CD8-positive, alpha-beta memory T cell (primary cell): ENCODE results near the gene HOXD9. TPM values are rescaled to one million over a fixed set of nuclear protein-coding genes. Genes with fewer than 3 reads are reported as not detected.

Source experiments
- CTCF ChIA-PET: fragments of 350-600 bp; sonication (Branson Sonifier 250); formaldehyde crosslinking; loops from one replicate; lab custom pipeline; 2021; ENCODE audit warnings: antibody characterized with exemption; lab: Charles Lee
- POLR2A ChIA-PET: fragments of 350-600 bp; sonication (Branson Sonifier 250); formaldehyde crosslinking; loops from one replicate; lab custom pipeline; 2021; ENCODE audit warnings: antibody characterized with exemption; lab: Charles Lee
- DNase-seq, 5 donors: peaks; one replicate each; pipeline versions ENCODE4 v3.0.0 to v3.0.0-alpha.2; 2020 to 2022; ENCODE audit warnings: mixed read lengths in 1 of 5
- H3K27ac ChIP-seq: one replicate; pipeline ENCODE4 v1.7.0; 2013; ENCODE audit warnings: low read depth, mild to moderate bottlenecking, low read length, moderate library complexity
- H3K27me3 ChIP-seq: 2 replicates; pipeline ENCODE4 v1.7.0; 2013; ENCODE audit warnings: low read length, mild to moderate bottlenecking; ENCODE audit not compliant: insufficient read depth, poor library complexity, severe bottlenecking
- H3K36me3 ChIP-seq: 2 replicates; pipeline ENCODE4 v1.7.0; 2013; ENCODE audit warnings: mild to moderate bottlenecking, low read length, moderate library complexity; ENCODE audit not compliant: insufficient read depth
- H3K4me1 ChIP-seq: 2 replicates; pipeline ENCODE4 v1.7.0; 2013; ENCODE audit warnings: mild to moderate bottlenecking, low read length, moderate library complexity; ENCODE audit not compliant: insufficient read depth
- H3K4me3 ChIP-seq: 2 replicates; pipeline ENCODE4 v1.7.0; 2013; ENCODE audit warnings: mild to moderate bottlenecking, low read length
- H3K9me3 ChIP-seq: 2 replicates; pipeline ENCODE4 v1.7.0; 2013; ENCODE audit warnings: mild to moderate bottlenecking, low read length
- H3K27ac Mint-ChIP-seq, 8 donors: one replicate each; pipeline ENCODE4 v1.8.0; 2020 to 2021; ENCODE audit warnings: mixed read lengths in 8 of 8, mild to moderate bottlenecking in 6 of 8, inconsistent platforms in 3 of 8, moderate library complexity in 3 of 8
- H3K27me3 Mint-ChIP-seq, 2 donors: one replicate each; pipeline ENCODE4 v1.8.0; 2020 to 2021; ENCODE audit warnings: mixed read lengths in 2 of 2, mild to moderate bottlenecking in 1 of 2, moderate library complexity in 1 of 2
- H3K36me3 Mint-ChIP-seq, 3 donors: one replicate each; pipeline ENCODE4 v1.8.0; 2020 to 2021; ENCODE audit warnings: mixed read lengths in 3 of 3, inconsistent platforms in 1 of 3, mild to moderate bottlenecking in 1 of 3
- H3K4me1 Mint-ChIP-seq, 3 donors: one replicate each; pipeline ENCODE4 v1.8.0; 2020 to 2021; ENCODE audit warnings: mixed read lengths in 3 of 3, inconsistent platforms in 1 of 3, mild to moderate bottlenecking in 1 of 3
- H3K4me3 Mint-ChIP-seq, 7 donors: one replicate each; pipeline ENCODE4 v1.8.0; 2020 to 2021; ENCODE audit warnings: mixed read lengths in 7 of 7, mild to moderate bottlenecking in 6 of 7, moderate library complexity in 4 of 7, inconsistent platforms in 2 of 7
- H3K9me3 Mint-ChIP-seq, 5 donors: one replicate each; pipeline ENCODE4 v1.8.0; 2020 to 2022; ENCODE audit warnings: mixed read lengths in 5 of 5, mild to moderate bottlenecking in 3 of 5, moderate library complexity in 2 of 5, inconsistent platforms in 1 of 5
- polyA plus RNA-seq: library from polyadenylated mRNA; unstranded; fragments of 300-500 nt; fragmentation: Illumina TruSeq; gene quantifications from one replicate; pipeline ENCODE4 v1.2.3, GENCODE V29; 2021
- total RNA-seq, 2 experiments: library from RNA; stranded (reverse); gene quantifications; one replicate each; pipeline ENCODE4 v1.2.3, GENCODE V29; 2021

HOXD9 gene
- total RNA-seq (not detected), polyA plus RNA-seq (not detected)

- Histone ChIP-seq H3K27me3 (peaks cover 91% of the 10 kb centered on the region), H3K27ac (no peak within 1 kb of the TSS), H3K4me3 (no peak within 1 kb of the TSS), H3K4me1 (no peaks in the 10 kb centered on the region), H3K9me3 (no peaks in the 10 kb centered on the region), H3K36me3 (no peaks in the 10 kb centered on the region)
- peaks cover 84 to 88% of the 10 kb centered on the region in 2 donors for H3K27me3 Mint-ChIP-seq
- peaks cover 0 to 3% (median 0%) of the 10 kb centered on the region in 3 donors for H3K36me3 Mint-ChIP-seq
- POLR2A ChIA-PET: no interaction called here
- peak within 1 kb of the TSS in 6 of 7 donors; percentile 53 to 87 (median 69) for H3K4me3 Mint-ChIP-seq
- H3K27ac Mint-ChIP-seq: peak within 1 kb of the TSS in 2 of 8 donors; percentile 63 to 87
- H3K4me1 Mint-ChIP-seq: peaks cover 12 to 26% (median 16%) of the 10 kb centered on the region in 3 donors
- peaks cover 0 to 22% (median 2%) of the 10 kb centered on the region in 5 donors for H3K9me3 Mint-ChIP-seq
- peak in 1 of 5 donors; percentile 34 for DNase-seq
- CTCF ChIA-PET: interaction anchor here (0.7 kb wide), 1 partner anchor 9 kb away, joined by 3 read pairs; no protein-coding TSS in a partner anchor
Observed at GRCh38 chr2:176122683-176123410, at the start of gene HOXD9. Gene HOXD9 (plus strand): TSS chr2:176122719. CDS start chr2:176122769, 50 bp downstream.

DNA sequence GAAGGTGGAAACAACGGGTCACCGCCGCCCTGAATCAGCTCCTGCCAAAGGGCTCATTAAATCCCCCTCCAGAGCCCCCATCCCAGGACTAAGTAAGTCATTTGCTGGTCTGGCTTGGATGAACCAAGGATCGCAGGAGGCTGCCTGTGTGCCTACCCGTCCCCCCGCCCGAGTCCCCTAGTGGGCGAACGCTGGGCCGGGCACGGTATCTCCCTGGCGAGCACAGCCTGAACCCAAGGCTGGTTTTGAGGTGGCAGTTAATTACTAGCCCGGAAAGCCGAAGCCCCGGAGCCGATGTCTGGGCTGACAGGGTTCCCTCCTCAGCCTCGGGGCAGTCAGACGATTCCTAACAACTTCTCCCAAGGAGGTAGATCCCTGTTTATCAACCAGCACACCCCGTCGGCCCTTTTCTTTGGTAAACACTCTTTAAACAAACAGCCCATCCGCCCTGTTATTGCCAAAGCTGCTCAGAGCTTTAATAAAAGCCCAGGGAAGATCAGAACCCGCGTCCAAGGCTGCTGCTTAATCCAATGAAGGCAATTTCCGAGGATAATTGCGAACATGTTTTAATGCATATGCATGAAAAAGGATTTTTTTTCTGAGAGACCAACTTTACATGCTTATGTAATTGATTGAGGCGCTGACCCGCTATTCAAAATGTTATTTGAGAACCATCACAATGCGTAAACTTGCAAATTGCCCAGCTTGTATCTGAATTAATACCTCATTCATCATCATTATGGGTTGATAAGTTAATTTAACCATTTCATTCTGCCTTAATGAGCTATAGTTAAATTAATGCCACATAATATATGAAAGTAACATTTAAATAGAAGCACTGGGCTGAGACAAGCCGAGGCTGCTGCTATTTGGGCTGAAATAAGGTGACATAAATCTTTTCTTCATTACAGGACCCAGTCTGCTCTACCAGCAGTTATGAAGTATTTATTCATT, 49.3 kb upstream of the HOXD9 start:
- DNase-seq: no peak
- CTCF ChIA-PET: interaction anchor here (1.5 kb wide), 1 partner anchor 54 kb away, joined by 5 read pairs; no protein-coding TSS in a partner anchor
- Mint-ChIP-seq H3K4me3 (no peak overlapping the region), H3K27me3 (peaks cover 84 to 92% of the 10 kb centered on the region in 2 donors), H3K4me1 (peaks cover 2 to 7% (median 3%) of the 10 kb centered on the region in 3 donors), H3K36me3 (no peaks in the 10 kb centered on the region), H3K9me3 (peaks cover 8 to 24% (median 17%) of the 10 kb centered on the region in 5 donors), H3K27ac (peak overlapping the region in 1 of 8 donors; percentile 40)
- POLR2A ChIA-PET: no interaction called here
- Histone ChIP-seq H3K27ac (no peak overlapping the region), H3K9me3 (no peaks in the 10 kb centered on the region), H3K36me3 (no peaks in the 10 kb centered on the region), H3K27me3 (peaks cover 73% of the 10 kb centered on the region), H3K4me1 (no peaks in the 10 kb centered on the region), H3K4me3 (no peak overlapping the region)

GRCh38 chr2:176074919-176075425, 47.5 kb upstream of the HOXD9 start:
- no peak overlapping the region for H3K4me3 ChIP-seq
- Mint-ChIP-seq H3K9me3 (peaks cover 14 to 39% (median 31%) of the 10 kb centered on the region in 5 donors), H3K36me3 (no peaks in the 10 kb centered on the region), H3K4me1 (peaks cover 7 to 15% (median 8%) of the 10 kb centered on the region in 3 donors), H3K27me3 (peaks cover 86 to 90% of the 10 kb centered on the region in 2 donors), H3K4me3 (no peak overlapping the region), H3K27ac (peak overlapping the region in 1 of 8 donors; percentile 23)
- no peaks in the 10 kb centered on the region for H3K36me3 ChIP-seq
- peaks cover 6% of the 10 kb centered on the region for H3K4me1 ChIP-seq
- no peak overlapping the region for H3K27ac ChIP-seq
- ChIA-PET POLR2A (no interaction called here), CTCF (interaction anchor here (1.5 kb wide), 1 partner anchor 52 kb away, joined by 5 read pairs; no protein-coding TSS in a partner anchor)
- peaks cover 81% of the 10 kb centered on the region for H3K27me3 ChIP-seq
- H3K9me3 ChIP-seq: no peaks in the 10 kb centered on the region
- no peak for DNase-seq

DNA sequence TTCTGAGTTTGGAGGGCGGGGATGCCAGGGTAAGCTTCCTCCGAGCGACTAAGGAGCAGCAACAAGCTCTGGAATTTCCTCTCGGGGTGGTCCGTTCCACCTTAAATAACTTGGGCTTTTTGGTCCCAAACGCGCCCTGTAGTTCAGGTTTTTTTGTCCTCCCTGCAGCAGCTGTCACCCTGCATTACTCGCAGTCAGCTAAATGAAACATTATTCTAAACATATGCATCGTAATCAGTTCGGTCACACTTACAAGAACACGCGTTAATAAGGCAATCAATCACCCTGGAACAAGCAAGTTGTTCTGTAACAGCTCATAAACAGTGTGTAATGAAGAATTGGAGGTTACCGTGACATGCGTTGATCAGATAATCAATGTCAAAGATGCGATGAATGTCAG, 47.0 kb upstream of the HOXD9 start:
- Histone ChIP-seq H3K4me1 (peaks cover 6% of the 10 kb centered on the region), H3K27me3 (peaks cover 78% of the 10 kb centered on the region), H3K27ac (no peak overlapping the region), H3K4me3 (no peak overlapping the region), H3K36me3 (no peaks in the 10 kb centered on the region), H3K9me3 (no peaks in the 10 kb centered on the region)
- H3K27ac Mint-ChIP-seq: peak overlapping the region in 2 of 8 donors; percentile 1 to 71
- H3K9me3 Mint-ChIP-seq: peaks cover 14 to 39% (median 27%) of the 10 kb centered on the region in 5 donors
- ChIA-PET POLR2A (no interaction called here), CTCF (no interaction called here)
- peaks cover 82 to 85% of the 10 kb centered on the region in 2 donors for H3K27me3 Mint-ChIP-seq
- H3K4me3 Mint-ChIP-seq: no peak overlapping the region
- H3K36me3 Mint-ChIP-seq: no peaks in the 10 kb centered on the region
- peaks cover 7 to 15% (median 8%) of the 10 kb centered on the region in 3 donors for H3K4me1 Mint-ChIP-seq
- no peak for DNase-seq

- POLR2A ChIA-PET: no interaction called here
- H3K36me3 ChIP-seq: no peaks in the 10 kb centered on the region
- H3K27ac ChIP-seq: no peak overlapping the region
- peaks cover 6% of the 10 kb centered on the region for H3K4me1 ChIP-seq
- Mint-ChIP-seq H3K4me3 (peak overlapping the region in 1 of 7 donors; percentile 64), H3K27ac (peak overlapping the region in 2 of 8 donors; percentile 36 to 71), H3K4me1 (peaks cover 9 to 15% (median 10%) of the 10 kb centered on the region in 3 donors), H3K36me3 (peaks cover 0 to 2% (median 2%) of the 10 kb centered on the region in 3 donors), H3K27me3 (peaks cover 82% of the 10 kb centered on the region in 2 donors), H3K9me3 (peaks cover 14 to 41% (median 32%) of the 10 kb centered on the region in 5 donors)
- CTCF ChIA-PET: no interaction called here
- no peak for DNase-seq
- no peak overlapping the region for H3K4me3 ChIP-seq
- H3K9me3 ChIP-seq: no peaks in the 10 kb centered on the region
- peaks cover 82% of the 10 kb centered on the region for H3K27me3 ChIP-seq
Observed at GRCh38 chr2:176076063-176076462, 46.5 kb upstream of the HOXD9 start.

- POLR2A ChIA-PET: no interaction called here
- peaks cover 82% of the 10 kb centered on the region for H3K27me3 ChIP-seq
- H3K4me3 Mint-ChIP-seq: peak overlapping the region in 1 of 7 donors; percentile 64
- peaks cover 83 to 84% of the 10 kb centered on the region in 2 donors for H3K27me3 Mint-ChIP-seq
- H3K9me3 Mint-ChIP-seq: peaks cover 14 to 48% (median 39%) of the 10 kb centered on the region in 5 donors
- peaks cover 6% of the 10 kb centered on the region for H3K4me1 ChIP-seq
- H3K36me3 Mint-ChIP-seq: peaks cover 0 to 5% (median 3%) of the 10 kb centered on the region in 3 donors
- no peak overlapping the region for H3K27ac ChIP-seq
- no peaks in the 10 kb centered on the region for H3K9me3 ChIP-seq
- DNase-seq: no peak
- CTCF ChIA-PET: no interaction called here
- H3K4me1 Mint-ChIP-seq: peaks cover 11 to 15% (median 12%) of the 10 kb centered on the region in 3 donors
- no peaks in the 10 kb centered on the region for H3K36me3 ChIP-seq
- peak overlapping the region in 2 of 8 donors; percentile 24 to 71 for H3K27ac Mint-ChIP-seq
- H3K4me3 ChIP-seq: no peak overlapping the region
Observed at GRCh38 chr2:176076796-176077195, 45.7 kb upstream of the HOXD9 start.

- Histone ChIP-seq H3K36me3 (no peaks in the 10 kb centered on the region), H3K27ac (no peak overlapping the region), H3K4me1 (peaks cover 6% of the 10 kb centered on the region), H3K27me3 (peaks cover 84% of the 10 kb centered on the region), H3K4me3 (no peak overlapping the region), H3K9me3 (peaks cover 3% of the 10 kb centered on the region)
- H3K9me3 Mint-ChIP-seq: peaks cover 14 to 58% (median 53%) of the 10 kb centered on the region in 5 donors
- H3K27ac Mint-ChIP-seq: peak overlapping the region in 6 of 8 donors; percentile 12 to 94 (median 67)
- CTCF ChIA-PET: no interaction called here
- H3K4me1 Mint-ChIP-seq: peaks cover 11 to 12% (median 11%) of the 10 kb centered on the region in 3 donors
- H3K4me3 Mint-ChIP-seq: peak overlapping the region; percentile 50 to 85 (median 73)
- H3K36me3 Mint-ChIP-seq: peaks cover 0 to 5% (median 4%) of the 10 kb centered on the region in 3 donors
- H3K27me3 Mint-ChIP-seq: peaks cover 81 to 84% of the 10 kb centered on the region in 2 donors
- POLR2A ChIA-PET: interaction anchor here (0.5 kb wide), 2 partner anchors 58 to 559 kb away, joined by 3 to 4 read pairs; no protein-coding TSS in a partner anchor
- no peak for DNase-seq
Observed at GRCh38 chr2:176078541-176079284, 43.8 kb upstream of the HOXD9 start.
